Neural progenitor cell (in vitro differentiated cells): ENCODE measurements around the gene TREM2.

ENCODE experiments used
- EZH2 ChIP-seq: fragments of 200-600 bp; sonication (generic); IDR thresholded peaks from 2 replicates; pipeline ENCODE4 v1.6.1; 2017; ENCODE audit warnings: antibody characterized with exemption, mild to moderate bottlenecking, moderate library complexity
- EZH2phosphoT487 ChIP-seq: fragments of 200-600 bp; sonication (generic); IDR thresholded peaks from 2 replicates; pipeline ENCODE4 v1.6.1; 2017; ENCODE audit warnings: antibody characterized with exemption
- TF ChIP-seq, protein P1 (sequence below): fragments of 200-600 bp; sonication (generic); IDR thresholded peaks from 2 replicates; pipeline ENCODE4 v1.5.1; 2017; ENCODE audit warnings: antibody characterized with exemption, mild to moderate bottlenecking

DNA sequence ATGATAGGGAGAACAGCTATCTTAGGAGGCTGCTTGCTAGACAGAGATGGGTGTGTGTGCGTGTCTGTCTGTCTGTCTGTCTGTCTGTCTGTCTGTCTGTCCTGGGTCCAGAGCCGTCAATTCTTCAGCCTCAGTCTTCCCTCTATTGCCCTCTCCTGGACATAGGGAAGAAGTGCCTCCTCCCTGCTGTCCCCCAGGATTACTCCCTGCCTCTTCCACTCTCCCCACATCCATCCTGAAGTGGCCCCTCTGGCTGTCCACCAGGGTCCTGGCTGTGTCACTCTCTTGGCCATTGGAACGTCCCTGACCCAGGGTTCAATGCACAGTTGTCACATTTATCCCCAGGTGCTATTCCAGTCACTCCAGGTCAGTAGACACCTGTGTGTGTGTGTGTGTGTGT lies 27.9 kb upstream of the TREM2 start:
- TF ChIP-seq EZH2phosphoT487 (no peak), EZH2 (no peak)
- TF ChIP-seq, protein P1, sequence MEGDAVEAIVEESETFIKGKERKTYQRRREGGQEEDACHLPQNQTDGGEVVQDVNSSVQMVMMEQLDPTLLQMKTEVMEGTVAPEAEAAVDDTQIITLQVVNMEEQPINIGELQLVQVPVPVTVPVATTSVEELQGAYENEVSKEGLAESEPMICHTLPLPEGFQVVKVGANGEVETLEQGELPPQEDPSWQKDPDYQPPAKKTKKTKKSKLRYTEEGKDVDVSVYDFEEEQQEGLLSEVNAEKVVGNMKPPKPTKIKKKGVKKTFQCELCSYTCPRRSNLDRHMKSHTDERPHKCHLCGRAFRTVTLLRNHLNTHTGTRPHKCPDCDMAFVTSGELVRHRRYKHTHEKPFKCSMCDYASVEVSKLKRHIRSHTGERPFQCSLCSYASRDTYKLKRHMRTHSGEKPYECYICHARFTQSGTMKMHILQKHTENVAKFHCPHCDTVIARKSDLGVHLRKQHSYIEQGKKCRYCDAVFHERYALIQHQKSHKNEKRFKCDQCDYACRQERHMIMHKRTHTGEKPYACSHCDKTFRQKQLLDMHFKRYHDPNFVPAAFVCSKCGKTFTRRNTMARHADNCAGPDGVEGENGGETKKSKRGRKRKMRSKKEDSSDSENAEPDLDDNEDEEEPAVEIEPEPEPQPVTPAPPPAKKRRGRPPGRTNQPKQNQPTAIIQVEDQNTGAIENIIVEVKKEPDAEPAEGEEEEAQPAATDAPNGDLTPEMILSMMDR = no peak
